Dermis microvascular lymphatic vessel endothelial cell (primary cell): ENCODE measurements around the gene HEBP2. TPM values are rescaled to one million over a fixed set of nuclear protein-coding genes. Genes with fewer than 3 reads are reported as not detected.

Experiments
- DNase-seq, 2 donors: peaks; one replicate each; pipeline versions ENCODE4 v3.0.0 to v3.0.0-alpha.2; 2010; ENCODE audit warnings: low read depth in 2 of 2
- total RNA-seq: library from RNA; depleted of rRNA; stranded (reverse); fragments of >200 nt; gene quantifications from 2 replicates; pipeline ENCODE4 v1.2.1, GENCODE V29; 2014

HEBP2 gene
- total RNA-seq, 1 donor from 2014 or later: 10.5 TPM

DNA sequence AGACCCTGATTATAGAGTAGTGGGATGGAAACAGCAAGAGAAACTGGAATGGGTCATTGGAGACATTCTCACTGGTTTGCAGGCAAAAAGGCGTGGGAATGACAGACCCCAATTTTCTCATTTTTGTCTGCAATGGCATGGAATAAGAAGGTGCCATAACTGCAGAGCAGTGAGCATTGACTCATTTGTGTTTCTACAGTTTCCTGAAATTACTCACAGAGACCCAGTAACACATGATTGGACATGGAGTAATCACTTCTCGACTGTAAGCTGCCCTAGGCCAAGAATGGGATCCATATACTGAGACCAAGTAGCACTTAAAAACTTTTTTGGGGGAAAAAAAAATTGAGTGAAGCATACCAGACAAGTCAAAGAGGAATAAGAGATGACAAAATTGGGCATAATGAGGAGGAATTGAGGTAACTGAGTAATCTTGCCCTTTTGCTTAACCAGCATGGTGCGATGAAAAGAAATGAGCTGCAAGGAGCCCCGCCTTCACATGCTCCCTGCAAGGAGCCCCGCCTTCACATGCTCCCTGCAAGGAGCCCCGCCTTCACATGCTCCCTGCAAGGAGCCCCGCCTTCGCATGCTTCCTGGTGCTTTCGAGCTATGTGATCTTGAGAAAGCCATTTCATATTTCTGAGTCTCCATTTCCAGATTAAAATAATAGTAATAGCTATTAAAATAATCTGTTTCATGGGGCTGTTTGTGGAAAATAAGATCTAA is 51.1 kb downstream of the HEBP2 start:
- peak in 1 of 2 donors; percentile 45 for DNase-seq

GRCh38 chr6:138455746-138456400 is 51.9 kb downstream of the HEBP2 start:
- DNase-seq: peak; percentile 87 to 89

GRCh38 chr6:138456401-138456790 is 52.4 kb downstream of the HEBP2 start:
- DNase-seq: peak in 1 of 2 donors; percentile 68

- no peak for DNase-seq
These were observed 57.6 kb downstream of the HEBP2 start for GRCh38 chr6:138461647-138462046.

DNA sequence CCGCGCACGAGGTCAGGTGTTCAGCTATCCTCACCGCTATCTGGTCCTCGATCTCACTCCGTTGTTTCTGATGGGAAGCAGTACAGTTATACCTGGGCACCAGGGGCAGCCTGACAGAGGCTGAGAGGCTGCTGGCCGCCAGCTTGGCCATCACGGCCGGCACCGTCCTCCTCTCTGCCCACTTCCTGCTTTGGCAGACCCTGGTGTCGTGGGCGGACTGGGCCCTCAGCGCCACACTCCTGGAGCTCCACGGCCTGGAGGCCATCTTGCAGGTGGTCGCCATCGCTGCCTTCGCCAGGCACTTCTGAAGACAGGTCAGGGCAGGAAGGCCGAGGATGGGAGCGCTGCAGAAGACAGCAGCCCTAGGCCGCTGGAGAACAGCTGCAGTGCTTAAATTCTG is 60.1 kb downstream of the HEBP2 start:
- DNase-seq: no peak

DNA sequence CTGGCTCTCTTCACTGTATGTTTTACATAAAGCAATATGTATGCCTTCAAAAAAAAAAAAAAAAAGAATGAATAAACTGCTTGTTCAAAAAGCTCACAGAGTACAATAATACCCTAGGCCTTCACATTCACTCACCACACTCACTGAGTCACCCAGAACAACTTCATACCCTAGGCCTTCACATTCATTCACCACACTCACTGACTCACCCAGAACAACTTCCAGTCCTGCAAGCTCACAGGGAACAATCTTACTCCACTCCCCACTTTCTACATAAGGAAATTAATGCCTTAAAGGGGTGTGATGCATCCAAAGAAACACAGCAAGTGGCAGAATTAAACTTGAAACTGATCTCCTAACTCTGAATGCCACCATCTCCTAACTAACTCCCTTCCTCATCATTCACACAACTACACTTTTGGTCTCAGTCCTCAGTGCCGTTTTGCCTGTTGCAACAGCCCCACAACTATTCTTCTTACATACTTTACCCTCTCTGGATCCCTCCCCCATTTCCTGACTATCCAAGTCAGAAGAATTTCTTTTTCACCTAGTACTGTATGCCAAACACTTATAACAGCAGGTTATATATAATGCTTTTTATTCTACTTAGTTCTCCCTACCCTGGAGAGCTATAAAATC is 61.1 kb downstream of the HEBP2 start:
- DNase-seq: peak in 1 of 2 donors; percentile 85

GRCh38 chr6:138467901-138468300 is 63.9 kb downstream of the HEBP2 start:
- DNase-seq: no peak

DNA sequence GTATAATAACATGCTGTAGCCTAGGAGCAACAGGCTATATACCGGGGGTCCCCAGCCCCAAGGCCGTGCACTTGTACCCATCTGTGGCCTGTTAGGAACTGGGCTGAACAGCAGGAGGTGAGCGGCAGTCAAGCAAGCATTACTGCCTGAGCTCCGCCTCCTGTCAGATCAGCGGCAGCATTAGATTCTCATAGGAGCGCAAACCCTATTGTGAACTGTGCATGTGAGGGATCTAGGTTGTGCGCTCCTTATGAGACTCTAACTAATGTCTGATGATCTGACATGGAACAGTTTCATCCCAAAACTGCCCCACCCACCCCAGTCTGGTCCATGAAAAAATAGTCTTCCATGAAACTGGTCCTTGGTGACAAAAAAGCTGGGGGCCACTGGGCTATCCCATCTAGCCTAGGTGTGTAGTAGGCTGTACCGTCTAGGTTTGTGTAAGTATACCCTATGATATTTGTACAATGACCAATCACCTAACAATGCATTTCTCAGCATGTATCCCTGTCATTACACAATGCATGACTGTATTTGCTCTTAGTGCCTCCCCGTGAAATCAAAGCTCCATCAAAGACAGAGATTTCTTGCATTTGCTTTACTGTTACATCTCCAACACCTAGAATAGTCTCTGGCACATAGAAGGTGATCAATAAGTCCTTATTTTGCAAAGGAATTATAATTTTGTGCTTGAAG is 64.4 kb downstream of the HEBP2 start:
- DNase-seq: no peak

Other genes starting within 250 kb of the HEBP2 start
- gene ARFGEF3, start 242.3 kb upstream of the HEBP2 start, total RNA-seq: 1.8 and 2.5 TPM in 2 replicates
- not detected in 2 replicates for gene PBOV1, start 185.7 kb upstream of the HEBP2 start, total RNA-seq
- gene SMIM28, start 26.3 kb upstream of the HEBP2 start, total RNA-seq: not detected in 2 replicates
- 25.2 and 48.5 TPM in 2 replicates for gene NHSL1, start 95.3 kb downstream of the HEBP2 start, total RNA-seq